PC-9 (cell line): ENCODE data around the gene RGS3. TPM values are rescaled to one million over a fixed set of nuclear protein-coding genes. Genes with fewer than 3 reads are reported as not detected.

Experiments used
- BruUV-seq: library from RNA; stranded (reverse); fragments of 400-500 nt; replicated peaks from 2 replicates; lab custom pipeline; 2021; lab: Mats Ljungman, UMichigan
- CTCF ChIA-PET: fragments of 300-600 bp; sonication (Branson Sonifier 250); formaldehyde crosslinking; loops from one replicate; lab custom pipeline; 2022; ENCODE audit warnings: antibody characterized with exemption; lab: Charles Lee
- POLR2A ChIA-PET: fragments of 300-600 bp; sonication (Branson Sonifier 250); formaldehyde crosslinking; loops from one replicate; lab custom pipeline; 2022; ENCODE audit warnings: antibody characterized with exemption; ENCODE audit not compliant: unreplicated experiment; lab: Charles Lee
- DNase-seq, 2 experiments: peaks; one replicate each; pipeline versions ENCODE4 v3.0.0 to v3.0.0-alpha.2; 2015 to 2022; ENCODE audit warnings: mixed read lengths in 1 of 2
- H2AFZ ChIP-seq: fragments of 200-600 bp; sonication (generic); 2 replicates; pipeline ENCODE4 v1.8.1; 2017; ENCODE audit warnings: antibody characterized with exemption
- H3F3A ChIP-seq: fragments of 200-600 bp; sonication (generic); 2 replicates; pipeline ENCODE4 v1.8.1; 2017; ENCODE audit warnings: antibody characterized with exemption, mild to moderate bottlenecking, low read depth; ENCODE audit not compliant: insufficient read depth
- H3K27ac ChIP-seq: fragments of 200-600 bp; sonication (generic); 2 replicates; pipeline ENCODE4 v1.6.1; 2016; ENCODE audit warnings: mixed run types
- H3K27me3 ChIP-seq: fragments of 200-600 bp; sonication (generic); 2 replicates; pipeline ENCODE4 v1.6.1; 2016; ENCODE audit warnings: low read depth, mixed run types; ENCODE audit not compliant: insufficient read depth
- H3K36me3 ChIP-seq: fragments of 200-600 bp; sonication (generic); 2 replicates; pipeline ENCODE4 v1.6.1; 2016; ENCODE audit warnings: low read depth, mixed run types
- H3K4me1 ChIP-seq: fragments of 200-600 bp; sonication (generic); replicated peaks from 2 replicates; pipeline ENCODE4 v1.6.1; 2016; ENCODE audit warnings: mixed run types; ENCODE audit not compliant: insufficient read depth
- H3K4me2 ChIP-seq: fragments of 200-600 bp; sonication (generic); 2 replicates; pipeline ENCODE4 v1.6.1; 2017; ENCODE audit warnings: mixed run types
- H3K4me3 ChIP-seq: fragments of 200-600 bp; sonication (generic); 2 replicates; pipeline ENCODE4 v1.6.1; 2016; ENCODE audit warnings: mixed run types
- H3K79me2 ChIP-seq: fragments of 200-600 bp; sonication (generic); 2 replicates; pipeline ENCODE4 v1.6.1; 2017; ENCODE audit warnings: low read depth, mixed run types
- H3K9me2 ChIP-seq: fragments of 200-600 bp; sonication (generic); 2 replicates; pipeline ENCODE4 v1.8.1; 2017; ENCODE audit warnings: mild to moderate bottlenecking; ENCODE audit not compliant: insufficient read depth
- H3K9me3 ChIP-seq: fragments of 200-600 bp; sonication (generic); 2 replicates; pipeline ENCODE4 v1.8.1; 2016; ENCODE audit warnings: low read depth; ENCODE audit not compliant: insufficient read depth
- H4K20me1 ChIP-seq: fragments of 200-600 bp; sonication (generic); 2 replicates; pipeline ENCODE4 v1.8.1; 2017; ENCODE audit not compliant: insufficient read depth
- EZH2 ChIP-seq: fragments of 200-600 bp; sonication (generic); IDR thresholded peaks from 2 replicates; pipeline ENCODE4 v1.8.0; 2017; ENCODE audit warnings: antibody characterized with exemption, low read depth
- intact Hi-C: fragments of 100-400 bp; cut with micrococcal nuclease; formaldehyde crosslinking; loops from one replicate; pipeline ENCODE4 v1.10.0; 2022; ENCODE audit not compliant: unreplicated experiment
- total RNA-seq: library from RNA; stranded (reverse); gene quantifications from 2 replicates; pipeline ENCODE4 v1.2.3, GENCODE V29; 2021
- TF ChIP-seq, protein P1 (sequence below): fragments of 200-600 bp; sonication (generic); conservative IDR thresholded peaks from 2 replicates; pipeline ENCODE4 v1.6.1; 2017; ENCODE audit warnings: mixed run types, antibody characterized with exemption, mild to moderate bottlenecking, moderate library complexity

RGS3 gene
- total RNA-seq, 1 experiment from 2014 or later: 75.8 TPM

DNA sequence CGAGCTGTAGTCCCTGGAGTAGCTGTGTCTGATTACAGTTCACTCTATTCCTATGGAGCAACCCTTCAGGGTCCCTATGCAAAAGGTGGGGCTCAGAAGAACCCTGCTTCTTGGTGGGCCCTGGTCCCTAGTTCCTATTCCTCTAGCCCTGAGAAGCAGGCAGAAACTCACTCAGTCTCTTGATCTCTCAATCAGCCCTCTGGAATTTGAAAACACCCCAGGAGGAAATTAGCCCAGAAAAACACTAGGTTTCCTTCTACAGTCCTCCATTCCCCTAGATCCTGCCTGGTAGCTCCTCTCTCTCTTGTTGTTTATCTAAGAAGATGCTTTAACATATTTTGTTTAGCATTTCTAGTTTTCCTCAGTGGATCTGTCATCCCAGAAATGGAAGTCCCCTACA is 7.6 kb downstream of the RGS3 start:
- DNase-seq: no peak
- no peaks in the 10 kb centered on the region; the same call in 1 of the 2 replicates for H3K36me3 ChIP-seq
- no peaks in the 10 kb centered on the region for H3K9me3 ChIP-seq
- H3K9me2 ChIP-seq: no peaks in the 10 kb centered on the region
- H3K4me3 ChIP-seq: no peak overlapping the region
- H3K79me2 ChIP-seq: peaks cover 55% of the 10 kb centered on the region
- no TSS peak for BruUV-seq
- no peak overlapping the region for H3K27ac ChIP-seq
- H4K20me1 ChIP-seq: no peaks in the 10 kb centered on the region
- no peaks in the 10 kb centered on the region for H3K27me3 ChIP-seq
- intact Hi-C loops: no loop called here
- CTCF ChIA-PET: no interaction called here
- POLR2A ChIA-PET: interaction anchor here (0.7 kb wide), 1 partner anchor 892 kb away, joined by 5 read pairs; no protein-coding TSS in a partner anchor
- no peaks in the 10 kb centered on the region for H3F3A ChIP-seq
- no peak overlapping the region for H2AFZ ChIP-seq
- TF ChIP-seq EZH2: no peak
- TF ChIP-seq, protein P1, sequence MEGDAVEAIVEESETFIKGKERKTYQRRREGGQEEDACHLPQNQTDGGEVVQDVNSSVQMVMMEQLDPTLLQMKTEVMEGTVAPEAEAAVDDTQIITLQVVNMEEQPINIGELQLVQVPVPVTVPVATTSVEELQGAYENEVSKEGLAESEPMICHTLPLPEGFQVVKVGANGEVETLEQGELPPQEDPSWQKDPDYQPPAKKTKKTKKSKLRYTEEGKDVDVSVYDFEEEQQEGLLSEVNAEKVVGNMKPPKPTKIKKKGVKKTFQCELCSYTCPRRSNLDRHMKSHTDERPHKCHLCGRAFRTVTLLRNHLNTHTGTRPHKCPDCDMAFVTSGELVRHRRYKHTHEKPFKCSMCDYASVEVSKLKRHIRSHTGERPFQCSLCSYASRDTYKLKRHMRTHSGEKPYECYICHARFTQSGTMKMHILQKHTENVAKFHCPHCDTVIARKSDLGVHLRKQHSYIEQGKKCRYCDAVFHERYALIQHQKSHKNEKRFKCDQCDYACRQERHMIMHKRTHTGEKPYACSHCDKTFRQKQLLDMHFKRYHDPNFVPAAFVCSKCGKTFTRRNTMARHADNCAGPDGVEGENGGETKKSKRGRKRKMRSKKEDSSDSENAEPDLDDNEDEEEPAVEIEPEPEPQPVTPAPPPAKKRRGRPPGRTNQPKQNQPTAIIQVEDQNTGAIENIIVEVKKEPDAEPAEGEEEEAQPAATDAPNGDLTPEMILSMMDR: no peak
- H3K4me1 ChIP-seq: peaks cover 2% of the 10 kb centered on the region; the same call in 1 of the 2 replicates
- H3K4me2 ChIP-seq: no peak overlapping the region

DNA sequence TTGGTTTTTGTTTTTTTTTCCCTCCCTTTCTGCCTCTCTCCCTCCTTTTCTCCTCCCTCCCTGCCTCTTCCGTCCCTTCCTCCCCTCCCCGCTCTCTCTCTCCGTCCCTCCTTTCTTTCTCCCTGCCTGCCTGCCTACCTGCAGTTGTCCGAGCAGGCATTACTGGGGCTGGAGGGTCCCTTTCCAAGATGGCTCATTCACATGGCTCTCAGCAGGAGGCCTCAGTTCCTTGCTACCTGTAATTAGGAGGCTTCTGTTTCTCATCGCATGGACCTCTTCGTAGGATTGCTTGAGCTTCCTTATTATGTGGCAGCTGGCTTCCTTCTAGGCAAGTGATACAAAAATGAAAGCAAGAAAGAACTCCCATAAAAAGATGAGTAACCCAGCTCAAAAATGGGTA is 8.0 kb downstream of the RGS3 start:
- Histone ChIP-seq H3K36me3 (no peaks in the 10 kb centered on the region; the same call in 1 of the 2 replicates), H4K20me1 (no peaks in the 10 kb centered on the region), H2AFZ (no peak overlapping the region), H3K4me1 (no peaks in the 10 kb centered on the region), H3K4me3 (no peak overlapping the region), H3K27me3 (no peaks in the 10 kb centered on the region), H3K9me3 (no peaks in the 10 kb centered on the region), H3K4me2 (no peak overlapping the region), H3K9me2 (no peaks in the 10 kb centered on the region), H3K79me2 (peaks cover 50% of the 10 kb centered on the region), H3K27ac (no peak overlapping the region), H3F3A (no peaks in the 10 kb centered on the region)
- intact Hi-C loops: no loop called here
- ChIA-PET CTCF (no interaction called here), POLR2A (interaction anchor here (0.7 kb wide), 1 partner anchor 891 kb away, joined by 5 read pairs; no protein-coding TSS in a partner anchor)
- no TSS peak for BruUV-seq
- TF ChIP-seq, protein P1: no peak
- no peak for TF ChIP-seq EZH2
- no peak for DNase-seq

DNA sequence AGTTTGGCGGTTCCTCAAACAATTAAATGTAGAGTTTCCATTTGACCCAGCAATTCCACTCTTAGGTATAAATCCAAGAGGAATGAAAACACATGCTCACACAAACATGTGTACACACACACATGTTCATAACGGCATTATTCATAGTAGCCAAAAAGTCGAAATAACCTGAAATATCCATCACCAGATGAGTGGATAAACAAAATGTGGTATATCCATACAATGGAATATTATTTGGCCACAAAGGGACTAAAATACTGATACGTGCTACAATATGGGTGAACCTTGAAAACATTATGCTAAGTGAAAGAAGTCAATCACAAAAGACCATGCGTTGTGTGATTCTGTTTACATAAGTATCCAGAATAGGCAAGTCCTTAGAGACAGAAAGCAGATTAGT is 8.7 kb downstream of the RGS3 start:
- no TSS peak for BruUV-seq

More for the DNA sequence above, 8.7 kb downstream of the RGS3 start:
- no peaks in the 10 kb centered on the region for H3F3A ChIP-seq
- H3K4me2 ChIP-seq: no peak overlapping the region
- TF ChIP-seq, protein P1: no peak
- no peak for TF ChIP-seq EZH2
- ChIA-PET CTCF (no interaction called here), POLR2A (no interaction called here)
- H3K36me3 ChIP-seq: no peaks in the 10 kb centered on the region
- H3K4me1 ChIP-seq: no peaks in the 10 kb centered on the region
- no peaks in the 10 kb centered on the region for H3K9me2 ChIP-seq
- no peak for DNase-seq
- intact Hi-C loops: no loop called here
- H3K27ac ChIP-seq: no peak overlapping the region
- no peaks in the 10 kb centered on the region for H4K20me1 ChIP-seq
- H3K4me3 ChIP-seq: no peak overlapping the region
- H3K79me2 ChIP-seq: peaks cover 44% of the 10 kb centered on the region
- H3K27me3 ChIP-seq: no peaks in the 10 kb centered on the region
- no peak overlapping the region for H2AFZ ChIP-seq
- no peaks in the 10 kb centered on the region for H3K9me3 ChIP-seq
